ENCODE data around the gene STH.
"Not testable (repeated sequence)": the region's sequence is repeated elsewhere in the genome, so short reads cannot be mapped to it uniquely, and the experiment has no call there.

Gene STH

GRCh38 chr17:45997624-45998023 lies 1.4 kb upstream of the STH start:
- no peaks in the 10 kb centered on the region for H3K9me3 ChIP-seq (ENCODE audit: control insufficient read depth, low read length)
- peak; percentile 41 for DNase-seq (ENCODE audit: low read depth)
- H3K4me3 ChIP-seq (ENCODE audit: low read length): no peak overlapping the region
- H3K36me3 ChIP-seq (ENCODE audit: control insufficient read depth, insufficient read depth, low read length, severe bottlenecking): no peaks in the 10 kb centered on the region
- H3K4me1 ChIP-seq (ENCODE audit: control insufficient read depth, insufficient read depth, low read length): peaks cover 14% of the 10 kb centered on the region
- H3K27me3 ChIP-seq (replicated peaks; ENCODE audit: control insufficient read depth, insufficient read depth, low read length): no peaks in the 10 kb centered on the region
- H3K9ac ChIP-seq (ENCODE audit: low read length): no peak overlapping the region

- Histone ChIP-seq H3K9me3 (ENCODE audit: control insufficient read depth, low read length) (no peaks in the 10 kb centered on the region), H3K27me3 (replicated peaks; ENCODE audit: control insufficient read depth, insufficient read depth, low read length) (no peaks in the 10 kb centered on the region), H3K36me3 (ENCODE audit: control insufficient read depth, insufficient read depth, low read length, severe bottlenecking) (no peaks in the 10 kb centered on the region), H3K9ac (ENCODE audit: low read length) (no peak overlapping the region), H3K4me1 (ENCODE audit: control insufficient read depth, insufficient read depth, low read length) (peaks cover 24% of the 10 kb centered on the region), H3K4me3 (ENCODE audit: low read length) (no peak overlapping the region)
- no peak for DNase-seq (ENCODE audit: low read depth)
Observed at GRCh38 chr17:45999900-46000290, 845 bp downstream of the STH start.

- Histone ChIP-seq H3K4me3 (ENCODE audit: low read length) (no peak overlapping the region), H3K27me3 (replicated peaks; ENCODE audit: control insufficient read depth, insufficient read depth, low read length) (no peaks in the 10 kb centered on the region), H3K9me3 (ENCODE audit: control insufficient read depth, low read length) (no peaks in the 10 kb centered on the region), H3K36me3 (ENCODE audit: control insufficient read depth, insufficient read depth, low read length, severe bottlenecking) (no peaks in the 10 kb centered on the region), H3K9ac (ENCODE audit: low read length) (no peak overlapping the region), H3K4me1 (ENCODE audit: control insufficient read depth, insufficient read depth, low read length) (peaks cover 22% of the 10 kb centered on the region)
- DNase-seq (ENCODE audit: low read depth): no peak
Observed at GRCh38 chr17:46000292-46000691, 1.2 kb downstream of the STH start.

GRCh38 chr17:46000757-46001156 lies 1.7 kb downstream of the STH start:
- H3K4me1 ChIP-seq (ENCODE audit: control insufficient read depth, insufficient read depth, low read length): peaks cover 19% of the 10 kb centered on the region
- H3K9me3 ChIP-seq (ENCODE audit: control insufficient read depth, low read length): no peaks in the 10 kb centered on the region
- no peak overlapping the region for H3K4me3 ChIP-seq (ENCODE audit: low read length)
- DNase-seq (ENCODE audit: low read depth): no peak
- no peak overlapping the region for H3K9ac ChIP-seq (ENCODE audit: low read length)
- no peaks in the 10 kb centered on the region for H3K36me3 ChIP-seq (ENCODE audit: control insufficient read depth, insufficient read depth, low read length, severe bottlenecking)
- no peaks in the 10 kb centered on the region for H3K27me3 ChIP-seq (replicated peaks; ENCODE audit: control insufficient read depth, insufficient read depth, low read length)

GRCh38 chr17:46001390-46002310 lies 2.6 kb downstream of the STH start:
- Histone ChIP-seq H3K9ac (ENCODE audit: low read length) (no peak overlapping the region), H3K27me3 (replicated peaks; ENCODE audit: control insufficient read depth, insufficient read depth, low read length) (no peaks in the 10 kb centered on the region), H3K36me3 (ENCODE audit: control insufficient read depth, insufficient read depth, low read length, severe bottlenecking) (no peaks in the 10 kb centered on the region), H3K4me3 (ENCODE audit: low read length) (no peak overlapping the region), H3K9me3 (ENCODE audit: control insufficient read depth, low read length) (no peaks in the 10 kb centered on the region), H3K4me1 (ENCODE audit: control insufficient read depth, insufficient read depth, low read length) (peaks cover 19% of the 10 kb centered on the region)
- DNase-seq (ENCODE audit: low read depth): no peak

GRCh38 chr17:46002311-46002972 lies 3.4 kb downstream of the STH start:
- no peaks in the 10 kb centered on the region for H3K27me3 ChIP-seq (replicated peaks; ENCODE audit: control insufficient read depth, insufficient read depth, low read length)

GRCh38 chr17:46002973-46003316 lies 3.9 kb downstream of the STH start:
- Histone ChIP-seq H3K9me3 (ENCODE audit: control insufficient read depth, low read length) (no peaks in the 10 kb centered on the region), H3K9ac (ENCODE audit: low read length) (no peak overlapping the region), H3K27me3 (replicated peaks; ENCODE audit: control insufficient read depth, insufficient read depth, low read length) (no peaks in the 10 kb centered on the region), H3K4me1 (ENCODE audit: control insufficient read depth, insufficient read depth, low read length) (peaks cover 19% of the 10 kb centered on the region), H3K4me3 (ENCODE audit: low read length) (no peak overlapping the region), H3K36me3 (ENCODE audit: control insufficient read depth, insufficient read depth, low read length, severe bottlenecking) (no peaks in the 10 kb centered on the region)
- DNase-seq (ENCODE audit: low read depth): no peak

More at GRCh38 chr17:46002311-46002972, 3.4 kb downstream of the STH start:
- Histone ChIP-seq H3K9ac (ENCODE audit: low read length) (no peak overlapping the region), H3K36me3 (ENCODE audit: control insufficient read depth, insufficient read depth, low read length, severe bottlenecking) (no peaks in the 10 kb centered on the region), H3K4me1 (ENCODE audit: control insufficient read depth, insufficient read depth, low read length) (peaks cover 19% of the 10 kb centered on the region), H3K9me3 (ENCODE audit: control insufficient read depth, low read length) (no peaks in the 10 kb centered on the region), H3K4me3 (ENCODE audit: low read length) (no peak overlapping the region)
- peak; percentile 84 for DNase-seq (ENCODE audit: low read depth)

GRCh38 chr17:46003907-46004748 lies 5.1 kb downstream of the STH start:
- no peaks in the 10 kb centered on the region for H3K36me3 ChIP-seq (ENCODE audit: control insufficient read depth, insufficient read depth, low read length, severe bottlenecking)
- peak; percentile 81 for DNase-seq (ENCODE audit: low read depth)
- no peaks in the 10 kb centered on the region for H3K27me3 ChIP-seq (replicated peaks; ENCODE audit: control insufficient read depth, insufficient read depth, low read length)
- peaks cover 21% of the 10 kb centered on the region for H3K4me1 ChIP-seq (ENCODE audit: control insufficient read depth, insufficient read depth, low read length)
- H3K9ac ChIP-seq (ENCODE audit: low read length): no peak overlapping the region
- H3K9me3 ChIP-seq (ENCODE audit: control insufficient read depth, low read length): no peaks in the 10 kb centered on the region
- H3K4me3 ChIP-seq (ENCODE audit: low read length): no peak overlapping the region

- not testable (repeated sequence) for H3K27me3 ChIP-seq (replicated peaks; ENCODE audit: control insufficient read depth, insufficient read depth, low read length); H3K36me3 ChIP-seq (ENCODE audit: control insufficient read depth, insufficient read depth, low read length, severe bottlenecking); H3K9me3 ChIP-seq (ENCODE audit: control insufficient read depth, low read length); DNase-seq (ENCODE audit: low read depth); H3K9ac ChIP-seq (ENCODE audit: low read length); H3K4me3 ChIP-seq (ENCODE audit: low read length)
- peaks cover 17% of the 10 kb centered on the region for H3K4me1 ChIP-seq (ENCODE audit: control insufficient read depth, insufficient read depth, low read length)
Observed at GRCh38 chr17:46006082-46006481, 7.0 kb downstream of the STH start.

GRCh38 chr17:46007461-46007965 lies 8.5 kb downstream of the STH start:
- no peak for DNase-seq (ENCODE audit: low read depth)
- Histone ChIP-seq H3K4me3 (ENCODE audit: low read length) (no peak overlapping the region), H3K36me3 (ENCODE audit: control insufficient read depth, insufficient read depth, low read length, severe bottlenecking) (no peaks in the 10 kb centered on the region), H3K27me3 (replicated peaks; ENCODE audit: control insufficient read depth, insufficient read depth, low read length) (no peaks in the 10 kb centered on the region), H3K4me1 (ENCODE audit: control insufficient read depth, insufficient read depth, low read length) (peaks cover 17% of the 10 kb centered on the region), H3K9ac (ENCODE audit: low read length) (no peak overlapping the region), H3K9me3 (ENCODE audit: control insufficient read depth, low read length) (no peaks in the 10 kb centered on the region)

GRCh38 chr17:46008591-46008990 lies 9.5 kb downstream of the STH start:
- peaks cover 18% of the 10 kb centered on the region for H3K4me1 ChIP-seq (ENCODE audit: control insufficient read depth, insufficient read depth, low read length)
- H3K4me3 ChIP-seq (ENCODE audit: low read length): no peak overlapping the region
- H3K36me3 ChIP-seq (ENCODE audit: control insufficient read depth, insufficient read depth, low read length, severe bottlenecking): no peaks in the 10 kb centered on the region
- H3K27me3 ChIP-seq (replicated peaks; ENCODE audit: control insufficient read depth, insufficient read depth, low read length): no peaks in the 10 kb centered on the region
- no peak overlapping the region for H3K9ac ChIP-seq (ENCODE audit: low read length)
- H3K9me3 ChIP-seq (ENCODE audit: control insufficient read depth, low read length): no peaks in the 10 kb centered on the region
- DNase-seq (ENCODE audit: low read depth): no peak
